ENCODE results near the gene DCLRE1A. TPM values are rescaled to one million over a fixed set of nuclear protein-coding genes. Genes with fewer than 3 reads are reported as not detected.

Gene DCLRE1A
- total RNA-seq, 4 donors from 2014 or later: 0.26 to 16.1 (median 4.4) TPM

DNA sequence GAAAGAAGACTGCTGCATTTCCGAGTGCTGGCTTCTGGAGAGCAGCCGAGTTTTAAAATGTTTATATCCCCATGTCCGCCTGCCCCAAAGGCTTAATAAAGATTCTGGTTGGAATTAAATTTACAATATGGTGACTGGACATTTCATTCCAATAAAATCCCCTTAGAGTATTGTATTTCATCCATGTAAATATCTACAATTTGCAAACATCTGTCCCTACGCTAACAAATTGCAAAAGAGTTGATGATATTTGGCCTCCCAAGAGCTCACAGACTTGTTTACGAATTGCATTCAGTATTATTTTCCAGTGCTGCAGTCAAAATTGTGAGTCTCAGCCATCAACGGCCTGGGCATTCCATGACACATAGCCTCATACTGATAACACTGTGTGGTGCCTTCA lies 52.3 kb downstream of the DCLRE1A start:
- DNase-seq: no peak
- intact Hi-C loops (cut with DNase I; ENCODE audit: low total_unique reads): loop anchor here (10.0 kb wide), 1 partner anchor 303 kb away; no protein-coding TSS in a partner anchor
- H3K36me3 ChIP-seq: no peaks in the 10 kb centered on the region
- H3K9me3 ChIP-seq: no peaks in the 10 kb centered on the region
- TF ChIP-seq POLR2A (IDR thresholded peaks at IDR 0.05): no peak
- no peak for TF ChIP-seq CTCF (IDR thresholded peaks at IDR 0.05)
- H3K27ac ChIP-seq: no peak overlapping the region
- H3K27me3 ChIP-seq: no peaks in the 10 kb centered on the region
- no peak overlapping the region for H3K4me3 ChIP-seq
- H3K4me1 ChIP-seq: no peaks in the 10 kb centered on the region

GRCh38 chr10:113791691-113792090 lies 62.2 kb downstream of the DCLRE1A start:
- Histone ChIP-seq H3K36me3 (no peaks in the 10 kb centered on the region), H3K4me1 (no peaks in the 10 kb centered on the region), H3K27ac (no peak overlapping the region), H3K9me3 (no peaks in the 10 kb centered on the region), H3K4me3 (no peak overlapping the region), H3K27me3 (no peaks in the 10 kb centered on the region)
- no peak for TF ChIP-seq CTCF (IDR thresholded peaks at IDR 0.05)
- TF ChIP-seq POLR2A (IDR thresholded peaks at IDR 0.05): no peak
- intact Hi-C loops (cut with DNase I; ENCODE audit: low total_unique reads): no loop called here
- DNase-seq: no peak

DNA sequence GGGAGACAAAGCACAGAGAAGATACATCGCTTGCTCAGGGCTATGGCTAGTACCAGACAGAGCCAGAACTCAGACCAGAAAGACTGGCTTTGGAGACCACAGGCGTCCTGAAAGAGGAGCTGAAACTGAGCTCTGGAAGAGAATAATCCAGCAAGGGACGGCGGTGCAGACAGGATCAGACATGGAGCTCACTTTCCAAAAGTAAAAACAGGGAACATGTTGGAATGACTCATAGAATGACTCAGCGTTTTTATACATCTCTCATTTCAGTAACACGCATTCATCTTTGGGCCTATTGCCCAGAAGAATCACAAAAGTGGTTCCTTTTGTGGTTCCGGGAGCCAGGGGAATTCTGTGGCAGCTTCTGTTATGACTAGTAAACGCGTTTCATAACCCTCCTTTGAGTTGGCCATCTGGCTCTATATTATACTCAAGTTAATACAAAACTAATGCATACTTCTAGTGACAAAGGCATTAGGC lies 65.2 kb downstream of the DCLRE1A start:
- DNase-seq: peak in 1 of 2 donors; percentile 17
- H3K4me1 ChIP-seq: no peaks in the 10 kb centered on the region
- no peaks in the 10 kb centered on the region for H3K36me3 ChIP-seq
- no peak for TF ChIP-seq CTCF (IDR thresholded peaks at IDR 0.05)
- no peak for TF ChIP-seq POLR2A (IDR thresholded peaks at IDR 0.05)
- H3K27ac ChIP-seq: no peak overlapping the region
- H3K27me3 ChIP-seq: no peaks in the 10 kb centered on the region
- intact Hi-C loops (cut with DNase I; ENCODE audit: low total_unique reads): no loop called here
- H3K4me3 ChIP-seq: no peak overlapping the region
- H3K9me3 ChIP-seq: no peaks in the 10 kb centered on the region

Small RNA genes lying within 50 kb of the gene (small RNA-seq; reads per million reads assigned to genes)
- gene RF00560: not detected

Other genes starting within 250 kb of the DCLRE1A start
- gene NRAP, start 190.0 kb downstream of the DCLRE1A start, total RNA-seq: under 1 TPM in 2 of 4 donors, not detected in 2; 0.07 to 0.37 TPM
- 10 to 100 TPM in 3 of 4 donors, 1 to 10 TPM in 1; 8.5 to 48.3 (median 20.3) TPM for gene CASP7, start 174.2 kb downstream of the DCLRE1A start, total RNA-seq
- gene PLEKHS1, start 102.4 kb downstream of the DCLRE1A start, total RNA-seq: under 1 TPM in 1 of 4 donors, not detected in 3; 0.14 TPM
- gene NHLRC2, start 579 bp upstream of the DCLRE1A start, total RNA-seq: 10 to 100 TPM in 3 of 4 donors, 1 to 10 TPM in 1; 9.0 to 70.3 (median 37.1) TPM
- gene ADRB1, start 189.8 kb upstream of the DCLRE1A start, total RNA-seq: under 1 TPM in 1 of 4 donors, not detected in 3; 0.18 TPM

All from uterus (tissue), 4 donors.